H9 (cell line): ENCODE measurements around the gene HCN1. TPM values are rescaled to one million over a fixed set of nuclear protein-coding genes. Genes with fewer than 3 reads are reported as not detected.

Experiments
- DNase-seq: peaks from one replicate; pipeline ENCODE4 v3.0.0-alpha.2; 2017
- H2AFZ ChIP-seq: one replicate; pipeline ENCODE4 v1.6.1; 2013; ENCODE audit warnings: mild to moderate bottlenecking, low read length, control low read depth, moderate library complexity
- H2AK5ac ChIP-seq: 2 replicates; pipeline ENCODE4 v1.6.1; 2013; ENCODE audit warnings: low read length, control low read depth, mixed read lengths; ENCODE audit not compliant: insufficient read length
- H2BK120ac ChIP-seq: one replicate; pipeline ENCODE4 v1.6.1; 2013; ENCODE audit warnings: low read depth, mild to moderate bottlenecking, low read length, control low read depth, inconsistent platforms; ENCODE audit not compliant: poor library complexity, severe bottlenecking
- H2BK12ac ChIP-seq: 2 replicates; pipeline ENCODE4 v1.6.1; 2013; ENCODE audit warnings: low read length, control low read depth, mixed read lengths, low read depth; ENCODE audit not compliant: insufficient read length
- H2BK15ac ChIP-seq: 2 replicates; pipeline ENCODE4 v1.6.1; 2013; ENCODE audit warnings: low read depth, low read length, control low read depth
- H2BK20ac ChIP-seq: one replicate; pipeline ENCODE4 v1.6.1; 2013; ENCODE audit warnings: low read depth, mild to moderate bottlenecking, low read length, control low read depth, inconsistent platforms; ENCODE audit not compliant: poor library complexity, severe bottlenecking
- H2BK5ac ChIP-seq: 2 replicates; pipeline ENCODE4 v1.6.1; 2013; ENCODE audit warnings: low read length, control low read depth, mixed read lengths; ENCODE audit not compliant: insufficient read length
- H3K14ac ChIP-seq: 2 replicates; pipeline ENCODE4 v1.6.1; 2013; ENCODE audit warnings: low read length, control low read depth; ENCODE audit not compliant: insufficient read depth
- H3K18ac ChIP-seq: 2 replicates; pipeline ENCODE4 v1.6.1; 2013; ENCODE audit warnings: low read depth, mild to moderate bottlenecking, mixed read lengths, low read length, control low read depth; ENCODE audit not compliant: insufficient read length
- H3K23ac ChIP-seq: 2 replicates; pipeline ENCODE4 v1.6.1; 2013; ENCODE audit warnings: low read length, control low read depth, mixed read lengths, low read depth; ENCODE audit not compliant: insufficient read length
- H3K23me2 ChIP-seq: 2 replicates; pipeline ENCODE4 v1.6.1; 2013; ENCODE audit warnings: low read depth, mild to moderate bottlenecking, mixed read lengths, low read length, control low read depth; ENCODE audit not compliant: insufficient read length, poor library complexity, severe bottlenecking
- H3K27ac ChIP-seq: 2 replicates; pipeline ENCODE4 v1.5.1; 2013; ENCODE audit warnings: low read length, control low read depth, mixed read lengths, low read depth; ENCODE audit not compliant: insufficient read length
- H3K27me3 ChIP-seq: 2 replicates; pipeline ENCODE4 v1.6.1; 2013; ENCODE audit warnings: low read length, control low read depth, inconsistent platforms; ENCODE audit not compliant: insufficient read depth
- H3K4ac ChIP-seq: 2 replicates; pipeline ENCODE4 v1.6.1; 2013; ENCODE audit warnings: low read depth, mild to moderate bottlenecking, control low read depth, inconsistent platforms, low read length, moderate library complexity
- H3K4me1 ChIP-seq: 2 replicates; pipeline ENCODE4 v1.6.1; 2013; ENCODE audit warnings: low read length, control low read depth, inconsistent platforms; ENCODE audit not compliant: insufficient read depth
- H3K4me2 ChIP-seq: 2 replicates; pipeline ENCODE4 v1.6.1; 2013; ENCODE audit warnings: low read length, control low read depth, mixed read lengths; ENCODE audit not compliant: insufficient read length, insufficient read depth
- H3K56ac ChIP-seq: 2 replicates; pipeline ENCODE4 v1.6.1; 2013; ENCODE audit warnings: low read depth, mild to moderate bottlenecking, mixed read lengths, low read length, control low read depth; ENCODE audit not compliant: insufficient read length
- H3K79me1 ChIP-seq: 2 replicates; pipeline ENCODE4 v1.6.1; 2013; ENCODE audit warnings: low read depth, mild to moderate bottlenecking, moderate library complexity, low read length, control low read depth, inconsistent platforms; ENCODE audit not compliant: insufficient read depth, poor library complexity, severe bottlenecking
- H3K79me2 ChIP-seq: 2 replicates; pipeline ENCODE4 v1.6.1; 2013; ENCODE audit warnings: low read length, control low read depth, inconsistent platforms; ENCODE audit not compliant: insufficient read depth
- H3K9ac ChIP-seq: 2 replicates; pipeline ENCODE4 v1.6.1; 2013; ENCODE audit warnings: low read length, control low read depth, mixed read lengths; ENCODE audit not compliant: insufficient read length; ENCODE audit errors: extremely low read depth
- H3K9me3 ChIP-seq: one replicate; pipeline ENCODE4 v1.6.1; 2013; ENCODE audit warnings: low read depth, low read length, inconsistent platforms; ENCODE audit not compliant: control insufficient read depth
- H3T11ph ChIP-seq: one replicate; pipeline ENCODE4 v1.6.1; 2013; ENCODE audit warnings: mild to moderate bottlenecking, low read length, control low read depth, inconsistent platforms
- H4K20me1 ChIP-seq: one replicate; pipeline ENCODE4 v1.6.1; 2013; ENCODE audit not compliant: control insufficient read depth, insufficient read length, insufficient read depth
- H4K5ac ChIP-seq: 2 replicates; pipeline ENCODE4 v1.6.1; 2013; ENCODE audit warnings: low read depth, mild to moderate bottlenecking, mixed read lengths, low read length, control low read depth; ENCODE audit not compliant: insufficient read length
- H4K8ac ChIP-seq: replicated peaks from 2 replicates; pipeline ENCODE4 v1.6.1; 2013; ENCODE audit warnings: low read length, control low read depth, mixed read lengths, low read depth; ENCODE audit not compliant: insufficient read length
- H4K91ac ChIP-seq: 2 replicates; pipeline ENCODE4 v1.6.1; 2013; ENCODE audit warnings: low read depth, mild to moderate bottlenecking, moderate library complexity, mixed read lengths, low read length, control low read depth; ENCODE audit not compliant: insufficient read length
- H3K27ac Mint-ChIP-seq, 3 experiments: 2 replicates in 2 of 3; 3 replicates in 1 of 3; pipeline ENCODE4 v1.8.0; 2020 to 2021; ENCODE audit warnings: mixed read lengths in 3 of 3, mild to moderate bottlenecking in 1 of 3, moderate library complexity in 1 of 3
- H3K27me3 Mint-ChIP-seq: 2 replicates; pipeline ENCODE4 v1.8.0; 2021; ENCODE audit warnings: low read depth, mild to moderate bottlenecking, moderate library complexity, mixed read lengths
- H3K36me3 Mint-ChIP-seq, 3 experiments: 2 replicates in 2 of 3; 3 replicates in 1 of 3; pipeline ENCODE4 v1.8.0; 2020 to 2021; ENCODE audit warnings: low read depth in 3 of 3, mixed read lengths in 3 of 3; ENCODE audit not compliant: insufficient read depth in 1 of 3
- H3K4me1 Mint-ChIP-seq, 2 experiments: 2 replicates each; pipeline ENCODE4 v1.8.0; 2020; ENCODE audit warnings: mixed read lengths in 2 of 2
- H3K4me3 Mint-ChIP-seq, 2 experiments: 2 replicates in 1 of 2; 3 replicates in 1 of 2; pipeline ENCODE4 v1.8.0; 2020 to 2021; ENCODE audit warnings: mild to moderate bottlenecking in 2 of 2, mixed read lengths in 2 of 2, moderate library complexity in 1 of 2
- H3K9me3 Mint-ChIP-seq, 2 experiments: 2 replicates in 1 of 2; 3 replicates in 1 of 2; pipeline ENCODE4 v1.8.0; 2020; ENCODE audit warnings: mild to moderate bottlenecking in 2 of 2, mixed read lengths in 2 of 2, moderate library complexity in 1 of 2
- CTCF ChIP-seq: fragments of 200-600 bp; sonication (generic); conservative IDR thresholded peaks from 3 replicates; pipeline ENCODE4 v1.8.0; 2021; ENCODE audit warnings: antibody characterized with exemption, mild to moderate bottlenecking
- WGBS: extraction: QIAGEN DNeasy Blood & Tissue Kit; methylation state at CpG from one replicate; pipeline ENCODE4 v1.1.7; 2013; ENCODE audit warnings: missing lambda C conversion rate, low lambda C conversion rate, mixed read lengths; ENCODE audit not compliant: insufficient read length; ENCODE audit errors: extremely low coverage; 5-methylcytosine and 5-hydroxymethylcytosine counted together
- total RNA-seq: library from RNA; stranded (reverse); gene quantifications from 2 replicates; pipeline ENCODE4 v1.2.1, GENCODE V29; 2021

HCN1 gene
- total RNA-seq, 1 experiment from 2014 or later, result 4.6 TPM

GRCh38 chr5:45408067-45408466 lies 288.1 kb downstream of the HCN1 start:
- no peak overlapping the region for H4K5ac ChIP-seq
- H2BK12ac ChIP-seq, result no peak overlapping the region
- WGBS, result no CpG with 5 or more reads among the region's 2 CpGs
- no peaks in the 10 kb centered on the region for H3K9me3 ChIP-seq
- no peak overlapping the region for H3K4me2 ChIP-seq
- no peak overlapping the region for H4K8ac ChIP-seq
- no peak overlapping the region for H3K27ac ChIP-seq
- TF ChIP-seq CTCF, result no peak
- H4K91ac ChIP-seq, result no peak overlapping the region
- H2BK120ac ChIP-seq, result no peak overlapping the region
- no peaks in the 10 kb centered on the region for H3K4me1 ChIP-seq
- H3K23me2 ChIP-seq, result no peaks in the 10 kb centered on the region
- no peaks in the 10 kb centered on the region for H4K20me1 ChIP-seq
- no peaks in the 10 kb centered on the region for H3K9me3 Mint-ChIP-seq
- H3K27me3 ChIP-seq, result no peaks in the 10 kb centered on the region
- H2BK15ac ChIP-seq, result no peak overlapping the region
- no peak overlapping the region for H2AK5ac ChIP-seq
- H3K4me1 Mint-ChIP-seq, result peaks cover 23 to 24% of the 10 kb centered on the region in 2 experiments
- H3K27me3 Mint-ChIP-seq, result no peaks in the 10 kb centered on the region
- no peak overlapping the region for H3K9ac ChIP-seq
- H3T11ph ChIP-seq, result no peak overlapping the region
- H3K14ac ChIP-seq, result no peak overlapping the region
- no peak overlapping the region for H3K18ac ChIP-seq
- no peak overlapping the region for H3K27ac Mint-ChIP-seq
- no peak overlapping the region for H3K4ac ChIP-seq
- DNase-seq, result no peak
- H2AFZ ChIP-seq, result no peak overlapping the region
- no peak overlapping the region for H2BK20ac ChIP-seq
- no peak overlapping the region for H3K56ac ChIP-seq
- H3K4me3 Mint-ChIP-seq, result no peak overlapping the region
- no peaks in the 10 kb centered on the region for H3K79me1 ChIP-seq
- H3K79me2 ChIP-seq, result no peaks in the 10 kb centered on the region
- H2BK5ac ChIP-seq, result no peak overlapping the region
- H3K23ac ChIP-seq, result no peak overlapping the region
- H3K36me3 Mint-ChIP-seq, result no peaks in the 10 kb centered on the region
